ENCODE data around the gene ZNF836. TPM values are rescaled to one million over a fixed set of nuclear protein-coding genes. Genes with fewer than 3 reads are reported as not detected.
A peak's percentile ranks its signal among the peaks of the same experiment; 100 is the strongest.

Gene ZNF836
- total RNA-seq, 1 donor from 2014 or later: 5.7 TPM

- no peak overlapping the region for H3K27ac ChIP-seq (ENCODE audit: low read depth, low read length)
- no peaks in the 10 kb centered on the region for H3K27me3 ChIP-seq (ENCODE audit: control insufficient read depth in 3 of 3, insufficient read depth in 3 of 3, low read length in 3 of 3)
- H3K9me3 ChIP-seq (ENCODE audit: control insufficient read depth in 3 of 3, low read length in 3 of 3): no peaks in the 10 kb centered on the region
- no peak overlapping the region for H3K9ac ChIP-seq (ENCODE audit: low read depth in 1 of 3, low read length in 3 of 3)
- H3K4me1 ChIP-seq (ENCODE audit: control insufficient read depth in 3 of 3, insufficient read depth in 3 of 3, low read length in 3 of 3): peaks cover 14 to 25% (median 15%) of the 10 kb centered on the region in 3 donors
- H3K36me3 ChIP-seq (ENCODE audit: control insufficient read depth in 3 of 3, insufficient read depth in 3 of 3, low read length in 3 of 3): no peaks in the 10 kb centered on the region
- no peak overlapping the region for H3K4me3 ChIP-seq (ENCODE audit: low read length in 3 of 3)
Measured at GRCh38 chr19:52142001-52142595, 29.3 kb downstream of the ZNF836 start.

GRCh38 chr19:52141203-52141602, 30.2 kb downstream of the ZNF836 start:
- H3K4me1 ChIP-seq (ENCODE audit: control insufficient read depth in 3 of 3, insufficient read depth in 3 of 3, low read length in 3 of 3): peaks cover 14 to 25% (median 15%) of the 10 kb centered on the region in 3 donors
- H3K4me3 ChIP-seq (ENCODE audit: low read length in 3 of 3): no peak overlapping the region
- H3K36me3 ChIP-seq (ENCODE audit: control insufficient read depth in 3 of 3, insufficient read depth in 3 of 3, low read length in 3 of 3): no peaks in the 10 kb centered on the region
- no peaks in the 10 kb centered on the region for H3K9me3 ChIP-seq (ENCODE audit: control insufficient read depth in 3 of 3, low read length in 3 of 3)
- no peak overlapping the region for H3K9ac ChIP-seq (ENCODE audit: low read depth in 1 of 3, low read length in 3 of 3)
- H3K27me3 ChIP-seq (ENCODE audit: control insufficient read depth in 3 of 3, insufficient read depth in 3 of 3, low read length in 3 of 3): no peaks in the 10 kb centered on the region
- no peak overlapping the region for H3K27ac ChIP-seq (ENCODE audit: low read depth, low read length)

GRCh38 chr19:52140032-52140710, 31.2 kb downstream of the ZNF836 start:
- H3K9ac ChIP-seq (ENCODE audit: low read depth in 1 of 3, low read length in 3 of 3): peak overlapping the region; percentile 70 to 80 (median 72)
- H3K36me3 ChIP-seq (ENCODE audit: control insufficient read depth in 3 of 3, insufficient read depth in 3 of 3, low read length in 3 of 3): no peaks in the 10 kb centered on the region
- H3K4me1 ChIP-seq (ENCODE audit: control insufficient read depth in 3 of 3, insufficient read depth in 3 of 3, low read length in 3 of 3): peaks cover 14 to 25% (median 15%) of the 10 kb centered on the region in 3 donors
- H3K27me3 ChIP-seq (ENCODE audit: control insufficient read depth in 3 of 3, insufficient read depth in 3 of 3, low read length in 3 of 3): no peaks in the 10 kb centered on the region
- peak overlapping the region; percentile 63 to 95 (median 74) for H3K4me3 ChIP-seq (ENCODE audit: low read length in 3 of 3)
- peak overlapping the region; percentile 86 for H3K27ac ChIP-seq (ENCODE audit: low read depth, low read length)
- no peaks in the 10 kb centered on the region for H3K9me3 ChIP-seq (ENCODE audit: control insufficient read depth in 3 of 3, low read length in 3 of 3)

GRCh38 chr19:52139252-52140031, 32.0 kb downstream of the ZNF836 start, which contains the start of gene ZNF616:
ZNF616 (minus strand) TSS chr19:52139938; CDS start chr19:52130512, 9,426 bp downstream.
- H3K4me3 ChIP-seq (ENCODE audit: low read length in 3 of 3): peak within 1 kb of the TSS; percentile 94 to 100 (median 95)
- peaks cover 14 to 25% (median 15%) of the 10 kb centered on the region in 3 donors for H3K4me1 ChIP-seq (ENCODE audit: control insufficient read depth in 3 of 3, insufficient read depth in 3 of 3, low read length in 3 of 3)
- H3K36me3 ChIP-seq (ENCODE audit: control insufficient read depth in 3 of 3, insufficient read depth in 3 of 3, low read length in 3 of 3): no peaks in the 10 kb centered on the region
- peak within 1 kb of the TSS; percentile 86 for H3K27ac ChIP-seq (ENCODE audit: low read depth, low read length)
- H3K9me3 ChIP-seq (ENCODE audit: control insufficient read depth in 3 of 3, low read length in 3 of 3): no peaks in the 10 kb centered on the region
- no peaks in the 10 kb centered on the region for H3K27me3 ChIP-seq (ENCODE audit: control insufficient read depth in 3 of 3, insufficient read depth in 3 of 3, low read length in 3 of 3)
- peak within 1 kb of the TSS; percentile 88 to 100 (median 96) for H3K9ac ChIP-seq (ENCODE audit: low read depth in 1 of 3, low read length in 3 of 3)

- no peaks in the 10 kb centered on the region for H3K9me3 ChIP-seq (ENCODE audit: control insufficient read depth in 3 of 3, low read length in 3 of 3)
- H3K4me3 ChIP-seq (ENCODE audit: low read length in 3 of 3): peak overlapping the region; percentile 94 to 100 (median 95)
- peaks cover 14 to 25% (median 15%) of the 10 kb centered on the region in 3 donors for H3K4me1 ChIP-seq (ENCODE audit: control insufficient read depth in 3 of 3, insufficient read depth in 3 of 3, low read length in 3 of 3)
- no peaks in the 10 kb centered on the region for H3K27me3 ChIP-seq (ENCODE audit: control insufficient read depth in 3 of 3, insufficient read depth in 3 of 3, low read length in 3 of 3)
- peak overlapping the region; percentile 86 for H3K27ac ChIP-seq (ENCODE audit: low read depth, low read length)
- peak overlapping the region; percentile 88 to 100 (median 96) for H3K9ac ChIP-seq (ENCODE audit: low read depth in 1 of 3, low read length in 3 of 3)
- H3K36me3 ChIP-seq (ENCODE audit: control insufficient read depth in 3 of 3, insufficient read depth in 3 of 3, low read length in 3 of 3): no peaks in the 10 kb centered on the region
Measured at GRCh38 chr19:52138983-52139251, 32.5 kb downstream of the ZNF836 start.

GRCh38 chr19:52138278-52138982, 33.0 kb downstream of the ZNF836 start:
- Histone ChIP-seq H3K9ac (ENCODE audit: low read depth in 1 of 3, low read length in 3 of 3) (peak overlapping the region; percentile 88 to 100 (median 96)), H3K27ac (ENCODE audit: low read depth, low read length) (peak overlapping the region; percentile 86), H3K4me3 (ENCODE audit: low read length in 3 of 3) (peak overlapping the region; percentile 94 to 100 (median 95)), H3K27me3 (ENCODE audit: control insufficient read depth in 3 of 3, insufficient read depth in 3 of 3, low read length in 3 of 3) (no peaks in the 10 kb centered on the region), H3K36me3 (ENCODE audit: control insufficient read depth in 3 of 3, insufficient read depth in 3 of 3, low read length in 3 of 3) (no peaks in the 10 kb centered on the region), H3K4me1 (ENCODE audit: control insufficient read depth in 3 of 3, insufficient read depth in 3 of 3, low read length in 3 of 3) (peaks cover 14 to 25% (median 15%) of the 10 kb centered on the region in 3 donors), H3K9me3 (ENCODE audit: control insufficient read depth in 3 of 3, low read length in 3 of 3) (no peaks in the 10 kb centered on the region)

GRCh38 chr19:52120286-52120685, 51.1 kb downstream of the ZNF836 start:
- Histone ChIP-seq H3K36me3 (ENCODE audit: control insufficient read depth in 3 of 3, insufficient read depth in 3 of 3, low read length in 3 of 3) (peaks cover 52 to 88% (median 81%) of the 10 kb centered on the region in 3 donors), H3K4me3 (ENCODE audit: low read length in 3 of 3) (peak overlapping the region in 1 of 3 donors; percentile 39), H3K9me3 (ENCODE audit: control insufficient read depth in 3 of 3, low read length in 3 of 3) (peaks cover 23 to 72% (median 51%) of the 10 kb centered on the region in 3 donors), H3K9ac (ENCODE audit: low read depth in 1 of 3, low read length in 3 of 3) (no peak overlapping the region), H3K27ac (ENCODE audit: low read depth, low read length) (no peak overlapping the region), H3K27me3 (ENCODE audit: control insufficient read depth in 3 of 3, insufficient read depth in 3 of 3, low read length in 3 of 3) (no peaks in the 10 kb centered on the region), H3K4me1 (ENCODE audit: control insufficient read depth in 3 of 3, insufficient read depth in 3 of 3, low read length in 3 of 3) (no peaks in the 10 kb centered on the region)

GRCh38 chr19:52115526-52116053, 55.8 kb downstream of the ZNF836 start:
- H3K4me3 ChIP-seq (ENCODE audit: low read length in 3 of 3): peak overlapping the region in 2 of 3 donors; percentile 11 to 39
- H3K9ac ChIP-seq (ENCODE audit: low read depth in 1 of 3, low read length in 3 of 3): no peak overlapping the region
- no peaks in the 10 kb centered on the region for H3K4me1 ChIP-seq (ENCODE audit: control insufficient read depth in 3 of 3, insufficient read depth in 3 of 3, low read length in 3 of 3)
- H3K36me3 ChIP-seq (ENCODE audit: control insufficient read depth in 3 of 3, insufficient read depth in 3 of 3, low read length in 3 of 3): peaks cover 43 to 64% (median 54%) of the 10 kb centered on the region in 3 donors
- no peak overlapping the region for H3K27ac ChIP-seq (ENCODE audit: low read depth, low read length)
- H3K27me3 ChIP-seq (ENCODE audit: control insufficient read depth in 3 of 3, insufficient read depth in 3 of 3, low read length in 3 of 3): no peaks in the 10 kb centered on the region
- H3K9me3 ChIP-seq (ENCODE audit: control insufficient read depth in 3 of 3, low read length in 3 of 3): peaks cover 45 to 86% (median 78%) of the 10 kb centered on the region in 3 donors

- no peaks in the 10 kb centered on the region for H3K4me1 ChIP-seq (ENCODE audit: control insufficient read depth in 3 of 3, insufficient read depth in 3 of 3, low read length in 3 of 3)
- peak overlapping the region in 2 of 3 donors; percentile 11 to 43 for H3K4me3 ChIP-seq (ENCODE audit: low read length in 3 of 3)
- H3K9me3 ChIP-seq (ENCODE audit: control insufficient read depth in 3 of 3, low read length in 3 of 3): peaks cover 49 to 86% (median 76%) of the 10 kb centered on the region in 3 donors
- H3K27me3 ChIP-seq (ENCODE audit: control insufficient read depth in 3 of 3, insufficient read depth in 3 of 3, low read length in 3 of 3): no peaks in the 10 kb centered on the region
- peaks cover 41 to 57% (median 46%) of the 10 kb centered on the region in 3 donors for H3K36me3 ChIP-seq (ENCODE audit: control insufficient read depth in 3 of 3, insufficient read depth in 3 of 3, low read length in 3 of 3)
- H3K9ac ChIP-seq (ENCODE audit: low read depth in 1 of 3, low read length in 3 of 3): no peak overlapping the region
- no peak overlapping the region for H3K27ac ChIP-seq (ENCODE audit: low read depth, low read length)
Measured at GRCh38 chr19:52114691-52115090, 56.7 kb downstream of the ZNF836 start.
